DND-41 (cell line): Measurements from ENCODE around the gene PKDCC.

Source experiments
- EZH2 ChIP-seq: IDR thresholded peaks from 3 replicates; pipeline ENCODE4 v1.6.1; 2012; ENCODE audit warnings: borderline replicate concordance, low read depth, mild to moderate bottlenecking, moderate library complexity, low read length, inconsistent platforms; ENCODE audit not compliant: severe bottlenecking
- TF ChIP-seq, protein P1 (sequence below): IDR thresholded peaks from 2 replicates; pipeline ENCODE4 v1.5.1; 2012; ENCODE audit warnings: borderline replicate concordance, low read length, moderate library complexity, mild to moderate bottlenecking; ENCODE audit not compliant: poor library complexity, severe bottlenecking; ENCODE audit errors: extremely low read depth

DNA sequence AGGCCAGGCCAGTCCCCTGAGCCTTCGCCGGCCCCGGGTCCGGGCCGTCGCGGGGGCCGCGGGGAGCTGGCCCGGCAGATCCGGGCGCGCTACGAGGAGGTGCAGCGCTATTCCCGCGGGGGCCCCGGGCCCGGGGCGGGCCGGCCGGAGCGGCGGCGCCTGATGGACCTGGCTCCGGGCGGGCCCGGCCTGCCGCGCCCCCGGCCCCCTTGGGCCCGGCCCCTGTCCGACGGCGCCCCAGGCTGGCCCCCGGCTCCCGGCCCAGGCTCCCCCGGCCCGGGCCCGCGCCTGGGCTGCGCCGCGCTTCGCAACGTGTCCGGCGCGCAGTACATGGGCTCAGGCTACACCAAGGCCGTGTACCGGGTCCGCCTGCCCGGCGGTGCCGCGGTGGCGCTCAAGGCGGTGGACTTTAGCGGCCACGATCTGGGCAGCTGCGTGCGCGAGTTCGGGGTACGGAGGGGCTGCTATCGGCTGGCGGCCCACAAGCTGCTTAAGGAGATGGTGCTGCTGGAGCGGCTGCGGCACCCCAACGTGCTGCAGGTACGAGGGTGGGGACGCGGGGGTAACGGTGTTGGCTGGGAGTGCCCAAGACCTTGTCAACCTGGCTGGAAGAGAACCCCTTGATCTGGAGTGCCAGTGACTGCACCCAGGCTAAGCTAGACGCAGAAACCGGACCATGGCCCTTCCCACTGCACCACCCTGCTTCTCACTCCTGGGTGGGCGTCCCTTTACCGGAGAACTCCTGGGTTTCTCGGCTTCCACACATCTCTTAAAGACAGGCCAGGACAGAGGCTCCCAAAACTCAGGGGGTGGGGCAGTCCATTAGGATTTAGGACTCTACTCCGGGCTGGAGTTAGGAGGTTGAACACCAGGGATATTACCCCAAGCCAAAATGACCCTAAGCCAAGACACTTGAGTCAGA, 739 bp downstream of the PKDCC start:
- TF ChIP-seq, protein P1, sequence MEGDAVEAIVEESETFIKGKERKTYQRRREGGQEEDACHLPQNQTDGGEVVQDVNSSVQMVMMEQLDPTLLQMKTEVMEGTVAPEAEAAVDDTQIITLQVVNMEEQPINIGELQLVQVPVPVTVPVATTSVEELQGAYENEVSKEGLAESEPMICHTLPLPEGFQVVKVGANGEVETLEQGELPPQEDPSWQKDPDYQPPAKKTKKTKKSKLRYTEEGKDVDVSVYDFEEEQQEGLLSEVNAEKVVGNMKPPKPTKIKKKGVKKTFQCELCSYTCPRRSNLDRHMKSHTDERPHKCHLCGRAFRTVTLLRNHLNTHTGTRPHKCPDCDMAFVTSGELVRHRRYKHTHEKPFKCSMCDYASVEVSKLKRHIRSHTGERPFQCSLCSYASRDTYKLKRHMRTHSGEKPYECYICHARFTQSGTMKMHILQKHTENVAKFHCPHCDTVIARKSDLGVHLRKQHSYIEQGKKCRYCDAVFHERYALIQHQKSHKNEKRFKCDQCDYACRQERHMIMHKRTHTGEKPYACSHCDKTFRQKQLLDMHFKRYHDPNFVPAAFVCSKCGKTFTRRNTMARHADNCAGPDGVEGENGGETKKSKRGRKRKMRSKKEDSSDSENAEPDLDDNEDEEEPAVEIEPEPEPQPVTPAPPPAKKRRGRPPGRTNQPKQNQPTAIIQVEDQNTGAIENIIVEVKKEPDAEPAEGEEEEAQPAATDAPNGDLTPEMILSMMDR: no peak
- TF ChIP-seq EZH2: no peak
